Stimulated activated CD4-positive, alpha-beta T cell treated with anti-CD3 and anti-CD28 coated beads, Interleukin-12 subunit alpha, Interleukin-12 subunit beta, amount 100 ng/mL, for 4 hours (primary cell): ENCODE data around the gene SH3RF3.

Experiments
- DNase-seq: peaks from one replicate; pipeline ENCODE4 v3.0.0-alpha.2; 2020

The SH3RF3 gene

GRCh38 chr2:109383505-109384307 is 254.7 kb downstream of the SH3RF3 start:
- no peak for DNase-seq

GRCh38 chr2:109384308-109385271 is 255.6 kb downstream of the SH3RF3 start:
- DNase-seq = no peak

GRCh38 chr2:109385506-109385905 is 256.5 kb downstream of the SH3RF3 start:
- DNase-seq = no peak

GRCh38 chr2:109386004-109386695 is 257.1 kb downstream of the SH3RF3 start:
- no peak for DNase-seq

GRCh38 chr2:109387221-109387735 is 258.3 kb downstream of the SH3RF3 start:
- DNase-seq = no peak

- no peak for DNase-seq
Observed at GRCh38 chr2:109387778-109388469, 258.9 kb downstream of the SH3RF3 start.

- DNase-seq = no peak
Observed at GRCh38 chr2:109391243-109391642, 262.2 kb downstream of the SH3RF3 start.

- DNase-seq = no peak
Observed at GRCh38 chr2:109392140-109392539, 263.1 kb downstream of the SH3RF3 start.

GRCh38 chr2:109392816-109393661 is 264.0 kb downstream of the SH3RF3 start:
- DNase-seq = no peak

- DNase-seq = no peak
Observed at GRCh38 chr2:109393662-109393972, 264.6 kb downstream of the SH3RF3 start.

GRCh38 chr2:109395494-109396201 is 266.6 kb downstream of the SH3RF3 start:
- no peak for DNase-seq

- DNase-seq = no peak
Observed at GRCh38 chr2:109396202-109397180, 267.5 kb downstream of the SH3RF3 start.

GRCh38 chr2:109397893-109398292 is 268.9 kb downstream of the SH3RF3 start:
- DNase-seq = no peak

- no peak for DNase-seq
Observed at GRCh38 chr2:109398366-109399015, 269.5 kb downstream of the SH3RF3 start.

GRCh38 chr2:109399066-109399465 is 270.1 kb downstream of the SH3RF3 start:
- DNase-seq = no peak

- DNase-seq = no peak
Observed at GRCh38 chr2:109400102-109400501, 271.1 kb downstream of the SH3RF3 start.

- DNase-seq = no peak
Observed at GRCh38 chr2:109401370-109401769, 272.4 kb downstream of the SH3RF3 start.

GRCh38 chr2:109402180-109402579 is 273.2 kb downstream of the SH3RF3 start:
- no peak for DNase-seq
